ENCODE measurements around the gene ALDH3A1.

ALDH3A1 gene

GRCh38 chr17:19718613-19719354, 29.3 kb downstream of the ALDH3A1 start:
- DNase-seq: no peak

- no peak for DNase-seq
These were observed 30.0 kb downstream of the ALDH3A1 start for GRCh38 chr17:19718041-19718612.

- DNase-seq: no peak
These were observed 30.6 kb downstream of the ALDH3A1 start for GRCh38 chr17:19717411-19717908.

- no peak for DNase-seq
These were observed 31.1 kb downstream of the ALDH3A1 start for GRCh38 chr17:19717031-19717360.

- DNase-seq: no peak
These were observed 31.7 kb downstream of the ALDH3A1 start, which contains the start of gene SLC47A2 for GRCh38 chr17:19716108-19717030. TSS of gene SLC47A2 (minus strand) at chr17:19716584. CDS start at chr17:19716555, 29 bp downstream.

GRCh38 chr17:19714542-19715411, 33.3 kb downstream of the ALDH3A1 start:
- DNase-seq: no peak

GRCh38 chr17:19713901-19714361, 34.2 kb downstream of the ALDH3A1 start:
- no peak for DNase-seq

GRCh38 chr17:19713462-19713861, 34.6 kb downstream of the ALDH3A1 start:
- DNase-seq: no peak

- no peak for DNase-seq
These were observed 35.6 kb downstream of the ALDH3A1 start for GRCh38 chr17:19712436-19713004.

- no peak for DNase-seq
These were observed 38.3 kb downstream of the ALDH3A1 start for GRCh38 chr17:19709841-19710240.

- DNase-seq: no peak
These were observed 39.5 kb downstream of the ALDH3A1 start for GRCh38 chr17:19708431-19709175.

GRCh38 chr17:19707728-19708221, 40.3 kb downstream of the ALDH3A1 start:
- DNase-seq: no peak

GRCh38 chr17:19706791-19707727, 41.0 kb downstream of the ALDH3A1 start:
- no peak for DNase-seq

- no peak for DNase-seq
These were observed 42.0 kb downstream of the ALDH3A1 start for GRCh38 chr17:19705771-19706770.

- no peak for DNase-seq
These were observed 42.9 kb downstream of the ALDH3A1 start for GRCh38 chr17:19705201-19705600.

- DNase-seq: no peak
These were observed 44.1 kb downstream of the ALDH3A1 start for GRCh38 chr17:19703828-19704613.

- no peak for DNase-seq
These were observed 44.8 kb downstream of the ALDH3A1 start for GRCh38 chr17:19703106-19703827.

Measured in NK-92 treated with Interleukin-12 subunit alpha and Interleukin-12 subunit beta, amount 100 ng/mL, for 24 hours (cell line).